GM19438 (cell line): ENCODE results near the gene L3MBTL3.

Experiments used
- ATAC-seq: cut with Tn5 transposase; IDR thresholded peaks from one replicate; pipeline ENCODE4 v1.9.1; 2021; ENCODE audit warnings: low read depth; ENCODE audit not compliant: unreplicated experiment

The L3MBTL3 gene

GRCh38 chr6:130020907-130021629 lies 2.7 kb downstream of the L3MBTL3 start:
- peak; percentile 52 for ATAC-seq

GRCh38 chr6:130026859-130027258 lies 8.5 kb downstream of the L3MBTL3 start:
- ATAC-seq = no peak

- peak; percentile 87 for ATAC-seq
Measured at GRCh38 chr6:130027948-130028347, 9.6 kb downstream of the L3MBTL3 start.

GRCh38 chr6:130029163-130029562 lies 10.8 kb downstream of the L3MBTL3 start:
- ATAC-seq = no peak

DNA sequence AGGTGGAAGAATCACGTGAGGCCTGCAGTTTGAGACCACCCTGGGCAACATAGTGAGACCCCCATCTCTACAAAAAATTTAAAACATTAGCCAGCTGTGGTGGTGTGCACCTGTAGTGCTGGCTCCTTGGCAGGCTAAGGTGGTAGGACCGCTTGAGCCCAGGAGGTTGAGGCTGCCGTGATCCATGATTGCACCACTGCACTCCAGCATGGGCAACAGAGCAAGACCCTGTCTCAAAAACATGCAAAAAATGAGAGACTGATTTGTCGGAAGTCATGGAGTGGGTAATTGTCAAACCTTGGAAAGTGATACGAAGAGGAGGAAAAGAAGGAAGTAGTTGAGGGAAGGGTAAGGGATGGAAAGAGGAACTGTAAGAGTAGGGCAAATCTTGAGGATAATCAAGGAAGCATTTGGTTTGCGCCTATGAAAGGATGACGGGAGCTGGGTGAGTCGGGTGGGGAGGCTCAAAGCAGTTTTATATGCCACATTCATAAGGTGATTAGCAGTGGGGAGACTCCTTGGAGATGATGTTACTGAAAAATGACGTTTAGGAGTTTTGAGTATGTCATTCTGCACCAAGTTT lies 14.5 kb downstream of the L3MBTL3 start:
- ATAC-seq = no peak

DNA sequence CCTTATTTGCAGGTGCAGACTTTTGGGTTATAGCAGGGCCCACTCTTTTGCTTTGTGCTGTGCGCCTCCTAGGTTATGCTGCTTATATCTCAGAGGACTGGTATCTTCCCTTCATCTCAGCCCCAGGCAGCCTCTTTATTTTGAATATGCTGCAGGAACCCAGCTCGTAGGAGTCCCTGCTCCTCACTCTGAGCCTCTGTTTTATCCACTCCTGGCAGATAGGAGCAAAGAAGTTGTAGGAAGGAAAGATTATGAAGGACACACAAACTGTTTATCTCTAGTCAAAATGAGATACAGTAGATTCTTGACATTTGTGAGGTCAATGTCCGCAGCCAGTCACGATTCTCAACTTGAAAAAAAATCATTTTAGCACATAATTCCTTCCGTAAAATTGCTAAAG lies 15.6 kb downstream of the L3MBTL3 start:
- no peak for ATAC-seq

GRCh38 chr6:130034378-130035146 lies 16.2 kb downstream of the L3MBTL3 start:
- ATAC-seq = no peak

GRCh38 chr6:130035211-130035610 lies 16.8 kb downstream of the L3MBTL3 start:
- ATAC-seq = no peak

DNA sequence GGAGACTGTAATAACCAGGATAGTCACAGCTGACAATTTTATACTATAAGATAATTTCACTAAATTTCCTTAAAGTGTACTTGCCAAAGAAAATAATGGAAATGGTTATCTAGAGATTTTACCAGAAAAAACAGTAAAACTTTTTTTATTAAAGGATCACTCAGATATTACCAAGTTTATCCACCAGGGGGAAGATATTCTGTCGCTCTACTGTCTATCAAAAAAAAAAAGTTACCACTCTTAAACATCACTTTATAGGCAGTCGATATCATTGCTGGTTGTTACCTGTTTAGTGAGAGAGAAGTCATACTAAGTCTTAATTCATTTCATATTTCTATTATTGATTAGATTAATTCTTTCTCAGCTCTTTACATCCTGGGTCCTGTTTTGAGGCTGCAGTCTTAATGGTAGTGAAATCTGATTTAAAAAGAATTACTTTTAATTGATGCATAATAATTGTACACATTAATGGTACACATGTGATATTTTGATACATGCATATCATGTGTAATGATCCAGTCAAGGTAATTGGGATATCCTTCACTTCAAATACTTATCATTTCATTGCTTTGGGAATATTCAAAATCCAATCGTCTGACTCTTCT lies 18.9 kb downstream of the L3MBTL3 start:
- no peak for ATAC-seq

DNA sequence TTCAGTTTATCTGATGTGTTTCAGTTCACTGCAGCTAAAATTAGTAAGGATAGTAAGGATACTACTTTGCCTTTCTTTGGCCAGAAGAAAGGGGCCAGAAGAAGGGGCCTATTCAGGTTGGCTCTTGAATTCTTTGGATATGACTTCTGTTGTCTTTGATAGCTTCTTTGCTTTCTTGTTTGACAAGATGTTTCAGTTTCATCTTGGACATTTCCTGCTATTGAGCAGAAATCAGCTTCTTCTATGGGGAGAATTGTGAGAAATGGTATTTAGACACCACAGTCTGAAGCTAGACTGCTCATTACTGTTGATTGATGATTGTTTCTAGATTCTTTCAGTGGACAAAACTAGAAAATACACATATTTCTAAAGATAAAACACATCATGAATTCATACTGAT lies 23.2 kb downstream of the L3MBTL3 start:
- peak; percentile 66 for ATAC-seq

- ATAC-seq = no peak
Measured at GRCh38 chr6:130043344-130043743, 25.0 kb downstream of the L3MBTL3 start.

DNA sequence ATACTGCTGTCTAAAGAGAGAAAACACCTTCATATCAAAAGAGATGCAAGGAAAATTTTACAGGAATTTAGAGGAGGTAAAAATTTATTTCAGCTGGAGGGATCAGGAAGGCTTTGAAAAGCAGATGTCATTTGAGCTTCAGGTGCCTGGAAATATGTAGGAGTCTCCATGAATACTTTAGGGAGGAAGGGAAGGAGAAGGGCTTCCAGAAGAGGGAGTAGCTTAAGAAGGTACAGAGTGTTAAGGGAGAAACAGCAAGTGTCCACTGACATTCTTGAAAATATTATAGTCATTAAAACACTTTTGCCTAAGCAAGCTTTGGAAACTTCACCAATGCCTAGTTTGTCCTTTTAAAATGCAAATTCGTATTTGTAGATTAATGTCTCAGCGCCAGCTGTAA lies 27.2 kb downstream of the L3MBTL3 start:
- no peak for ATAC-seq

GRCh38 chr6:130046671-130047070 lies 28.3 kb downstream of the L3MBTL3 start:
- ATAC-seq = no peak

- ATAC-seq = no peak
Measured at GRCh38 chr6:130047088-130047995, 29.0 kb downstream of the L3MBTL3 start.

GRCh38 chr6:130050230-130050629 lies 31.8 kb downstream of the L3MBTL3 start:
- ATAC-seq = no peak

- no peak for ATAC-seq
Measured at GRCh38 chr6:130054725-130055124, 36.3 kb downstream of the L3MBTL3 start.

GRCh38 chr6:130055271-130055670 lies 36.9 kb downstream of the L3MBTL3 start:
- no peak for ATAC-seq

- ATAC-seq = no peak
Measured at GRCh38 chr6:130057495-130057894, 39.1 kb downstream of the L3MBTL3 start.

GRCh38 chr6:130063806-130064205 lies 45.4 kb downstream of the L3MBTL3 start:
- no peak for ATAC-seq

DNA sequence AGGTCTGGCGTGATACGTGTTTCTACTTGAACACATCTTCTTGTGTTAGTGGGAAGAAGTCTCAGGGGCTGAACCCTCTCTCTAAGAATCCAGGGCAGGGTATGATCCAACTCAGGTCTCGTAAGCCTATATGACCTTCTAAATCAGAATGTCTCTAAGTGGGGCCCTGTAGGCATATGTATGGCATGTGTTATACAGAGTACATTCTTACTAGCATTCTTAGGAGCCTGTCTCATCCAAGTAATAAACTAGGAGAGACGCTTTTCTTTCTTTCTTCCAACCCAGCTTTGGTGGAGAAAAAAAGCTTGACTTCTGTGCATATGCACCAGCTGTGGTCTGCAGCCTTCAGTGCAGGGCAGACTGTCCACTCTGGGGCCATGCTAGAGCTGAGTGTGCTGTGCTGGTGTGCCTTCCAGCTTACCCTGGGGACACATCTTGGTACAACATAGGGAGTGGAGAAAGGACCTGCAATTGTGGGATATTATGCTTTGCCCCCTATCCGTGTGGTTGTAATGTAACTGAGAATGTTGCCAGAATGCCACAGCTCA lies 47.3 kb downstream of the L3MBTL3 start:
- ATAC-seq = no peak
